ENCODE measurements around the gene MIAT. TPM values are rescaled to one million over a fixed set of nuclear protein-coding genes. Genes with fewer than 3 reads are reported as not detected.

The MIAT gene
- total and polyA plus RNA-seq, 9 of the 15 experiments (the other 6 are each of a cell fraction or from before 2014, with no cell fraction given) = 0.03 to 0.93 (median 0.34) TPM

DNA sequence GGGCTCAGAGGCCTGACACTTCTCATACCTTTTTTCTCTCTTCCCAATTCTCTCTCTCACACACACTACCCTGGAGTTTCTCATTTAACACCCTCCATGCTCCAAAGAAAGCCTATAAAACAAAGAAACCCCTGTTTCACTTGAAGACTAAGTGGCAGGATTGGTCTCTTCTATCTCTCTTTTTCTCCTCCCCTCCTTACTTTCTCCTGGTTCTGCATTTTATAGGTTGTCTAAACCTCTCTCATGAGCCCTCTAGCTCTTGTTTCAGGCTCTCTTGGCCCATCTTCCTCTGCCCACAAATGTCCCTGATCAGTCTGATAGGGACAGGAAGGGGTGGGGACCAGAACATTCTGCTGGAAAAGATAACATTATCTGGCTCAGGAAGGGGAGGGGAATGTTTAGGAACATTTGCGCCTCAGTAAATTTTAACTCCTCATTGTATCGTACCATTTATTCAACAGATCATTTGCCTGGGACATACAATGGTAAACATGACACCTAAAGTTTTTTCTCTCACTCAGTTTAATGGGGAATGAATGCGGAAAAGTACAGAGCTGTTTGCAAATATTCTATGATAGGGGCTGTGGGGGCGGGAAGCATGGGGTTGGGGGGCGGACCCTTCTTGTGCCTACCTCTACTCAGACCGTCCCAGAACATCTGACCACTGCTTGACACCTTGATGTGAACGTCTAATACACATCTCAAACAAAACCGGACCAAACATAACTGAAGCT lies 24.8 kb upstream of the MIAT start (continued):
- peak; percentile 65 for TF ChIP-seq TAF9B (IDR thresholded peaks at IDR 0.05; ENCODE audit: partially characterized antibody)
- no peak for TF ChIP-seq CHD1 (IDR thresholded peaks at IDR 0.05; ENCODE audit: low read length)
- TF ChIP-seq MECOM (CRISPR knock-in tag; IDR thresholded peaks at IDR 0.05) = 0 out of 2 replicates have a peak, but pooled peaks have one; percentile 22
- TF ChIP-seq SNIP1 (IDR thresholded peaks at IDR 0.05; ENCODE audit: low read depth) = no peak
- TF ChIP-seq, protein P1, sequence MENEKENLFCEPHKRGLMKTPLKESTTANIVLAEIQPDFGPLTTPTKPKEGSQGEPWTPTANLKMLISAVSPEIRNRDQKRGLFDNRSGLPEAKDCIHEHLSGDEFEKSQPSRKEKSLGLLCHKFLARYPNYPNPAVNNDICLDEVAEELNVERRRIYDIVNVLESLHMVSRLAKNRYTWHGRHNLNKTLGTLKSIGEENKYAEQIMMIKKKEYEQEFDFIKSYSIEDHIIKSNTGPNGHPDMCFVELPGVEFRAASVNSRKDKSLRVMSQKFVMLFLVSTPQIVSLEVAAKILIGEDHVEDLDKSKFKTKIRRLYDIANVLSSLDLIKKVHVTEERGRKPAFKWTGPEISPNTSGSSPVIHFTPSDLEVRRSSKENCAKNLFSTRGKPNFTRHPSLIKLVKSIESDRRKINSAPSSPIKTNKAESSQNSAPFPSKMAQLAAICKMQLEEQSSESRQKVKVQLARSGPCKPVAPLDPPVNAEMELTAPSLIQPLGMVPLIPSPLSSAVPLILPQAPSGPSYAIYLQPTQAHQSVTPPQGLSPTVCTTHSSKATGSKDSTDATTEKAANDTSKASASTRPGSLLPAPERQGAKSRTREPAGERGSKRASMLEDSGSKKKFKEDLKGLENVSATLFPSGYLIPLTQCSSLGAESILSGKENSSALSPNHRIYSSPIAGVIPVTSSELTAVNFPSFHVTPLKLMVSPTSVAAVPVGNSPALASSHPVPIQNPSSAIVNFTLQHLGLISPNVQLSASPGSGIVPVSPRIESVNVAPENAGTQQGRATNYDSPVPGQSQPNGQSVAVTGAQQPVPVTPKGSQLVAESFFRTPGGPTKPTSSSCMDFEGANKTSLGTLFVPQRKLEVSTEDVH (IDR thresholded peaks at IDR 0.05; ENCODE audit: low read depth, partially characterized antibody) = no peak
- TF ChIP-seq ZNF395 (CRISPR knock-in tag; IDR thresholded peaks at IDR 0.05) = no peak; the same call in 1 of the 2 replicates
- TF ChIP-seq ARID4B (CRISPR knock-in tag; IDR thresholded peaks at IDR 0.05) = no peak
- no peak for TF ChIP-seq CGGBP1 (CRISPR knock-in tag; IDR thresholded peaks at IDR 0.05)
- TF ChIP-seq, protein P2, sequence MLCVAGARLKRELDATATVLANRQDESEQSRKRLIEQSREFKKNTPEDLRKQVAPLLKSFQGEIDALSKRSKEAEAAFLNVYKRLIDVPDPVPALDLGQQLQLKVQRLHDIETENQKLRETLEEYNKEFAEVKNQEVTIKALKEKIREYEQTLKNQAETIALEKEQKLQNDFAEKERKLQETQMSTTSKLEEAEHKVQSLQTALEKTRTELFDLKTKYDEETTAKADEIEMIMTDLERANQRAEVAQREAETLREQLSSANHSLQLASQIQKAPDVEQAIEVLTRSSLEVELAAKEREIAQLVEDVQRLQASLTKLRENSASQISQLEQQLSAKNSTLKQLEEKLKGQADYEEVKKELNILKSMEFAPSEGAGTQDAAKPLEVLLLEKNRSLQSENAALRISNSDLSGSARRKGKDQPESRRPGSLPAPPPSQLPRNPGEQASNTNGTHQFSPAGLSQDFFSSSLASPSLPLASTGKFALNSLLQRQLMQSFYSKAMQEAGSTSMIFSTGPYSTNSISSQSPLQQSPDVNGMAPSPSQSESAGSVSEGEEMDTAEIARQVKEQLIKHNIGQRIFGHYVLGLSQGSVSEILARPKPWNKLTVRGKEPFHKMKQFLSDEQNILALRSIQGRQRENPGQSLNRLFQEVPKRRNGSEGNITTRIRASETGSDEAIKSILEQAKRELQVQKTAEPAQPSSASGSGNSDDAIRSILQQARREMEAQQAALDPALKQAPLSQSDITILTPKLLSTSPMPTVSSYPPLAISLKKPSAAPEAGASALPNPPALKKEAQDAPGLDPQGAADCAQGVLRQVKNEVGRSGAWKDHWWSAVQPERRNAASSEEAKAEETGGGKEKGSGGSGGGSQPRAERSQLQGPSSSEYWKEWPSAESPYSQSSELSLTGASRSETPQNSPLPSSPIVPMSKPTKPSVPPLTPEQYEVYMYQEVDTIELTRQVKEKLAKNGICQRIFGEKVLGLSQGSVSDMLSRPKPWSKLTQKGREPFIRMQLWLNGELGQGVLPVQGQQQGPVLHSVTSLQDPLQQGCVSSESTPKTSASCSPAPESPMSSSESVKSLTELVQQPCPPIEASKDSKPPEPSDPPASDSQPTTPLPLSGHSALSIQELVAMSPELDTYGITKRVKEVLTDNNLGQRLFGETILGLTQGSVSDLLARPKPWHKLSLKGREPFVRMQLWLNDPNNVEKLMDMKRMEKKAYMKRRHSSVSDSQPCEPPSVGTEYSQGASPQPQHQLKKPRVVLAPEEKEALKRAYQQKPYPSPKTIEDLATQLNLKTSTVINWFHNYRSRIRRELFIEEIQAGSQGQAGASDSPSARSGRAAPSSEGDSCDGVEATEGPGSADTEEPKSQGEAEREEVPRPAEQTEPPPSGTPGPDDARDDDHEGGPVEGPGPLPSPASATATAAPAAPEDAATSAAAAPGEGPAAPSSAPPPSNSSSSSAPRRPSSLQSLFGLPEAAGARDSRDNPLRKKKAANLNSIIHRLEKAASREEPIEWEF (CRISPR knock-in tag; IDR thresholded peaks at IDR 0.05) = no peak
